ENCODE data around the gene UCHL3. TPM values are rescaled to one million over a fixed set of nuclear protein-coding genes. Genes with fewer than 3 reads are reported as not detected.

The UCHL3 gene
- total RNA-seq, 1 experiment from 2014 or later: 50.0 TPM

DNA sequence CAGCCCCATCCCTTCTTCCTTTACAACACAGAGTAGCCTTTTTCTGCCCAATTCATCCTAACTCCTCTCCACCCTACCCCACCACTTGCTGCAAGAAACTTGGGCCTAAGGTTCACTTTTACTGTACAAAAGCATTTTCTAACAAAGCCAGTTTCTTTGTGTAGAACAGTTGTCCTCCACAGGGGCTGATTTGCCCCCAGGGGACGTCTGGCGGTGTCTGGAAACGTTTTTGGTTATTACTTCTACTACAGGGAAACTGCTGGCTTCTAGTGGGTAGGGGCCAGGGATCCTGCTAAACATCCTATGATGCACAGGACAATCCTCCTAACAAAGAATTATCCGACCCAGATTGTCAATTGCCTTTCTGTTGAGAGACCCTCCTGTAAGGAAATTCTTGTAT is 79.2 kb downstream of the UCHL3 start:
- no peaks in the 10 kb centered on the region for H4K20me1 ChIP-seq (ENCODE audit: low read length)
- H3K4me3 ChIP-seq (ENCODE audit: low read length): no peak overlapping the region
- H2AFZ ChIP-seq (ENCODE audit: low read length): no peak overlapping the region
- no peaks in the 10 kb centered on the region for H3K36me3 ChIP-seq (ENCODE audit: low read depth, low read length)
- H3K27me3 ChIP-seq (ENCODE audit: low read length): no peaks in the 10 kb centered on the region
- intact Hi-C loops (cut with micrococcal nuclease): no loop called here
- H3K9me2 ChIP-seq (replicated peaks; ENCODE audit: low read length): no peaks in the 10 kb centered on the region
- no peak for DNase-seq
- ChIA-PET CTCF (no interaction called here), POLR2A (ENCODE audit: unreplicated experiment) (no interaction called here)
- ATAC-seq: no peak
- peaks cover 8% of the 10 kb centered on the region for H3K4me1 ChIP-seq (ENCODE audit: insufficient read depth, low read length)
- H3K79me2 ChIP-seq (ENCODE audit: low read length): no peaks in the 10 kb centered on the region
- no TSS peak for BruUV-seq (replicated peaks)
- TF ChIP-seq EZH2phosphoT487 (IDR thresholded peaks at IDR 0.05; ENCODE audit: borderline replicate concordance, low read length) (no peak), EZH2 (IDR thresholded peaks at IDR 0.05; ENCODE audit: low read length, unreplicated experiment) (no peak)
- TF ChIP-seq, protein P1, sequence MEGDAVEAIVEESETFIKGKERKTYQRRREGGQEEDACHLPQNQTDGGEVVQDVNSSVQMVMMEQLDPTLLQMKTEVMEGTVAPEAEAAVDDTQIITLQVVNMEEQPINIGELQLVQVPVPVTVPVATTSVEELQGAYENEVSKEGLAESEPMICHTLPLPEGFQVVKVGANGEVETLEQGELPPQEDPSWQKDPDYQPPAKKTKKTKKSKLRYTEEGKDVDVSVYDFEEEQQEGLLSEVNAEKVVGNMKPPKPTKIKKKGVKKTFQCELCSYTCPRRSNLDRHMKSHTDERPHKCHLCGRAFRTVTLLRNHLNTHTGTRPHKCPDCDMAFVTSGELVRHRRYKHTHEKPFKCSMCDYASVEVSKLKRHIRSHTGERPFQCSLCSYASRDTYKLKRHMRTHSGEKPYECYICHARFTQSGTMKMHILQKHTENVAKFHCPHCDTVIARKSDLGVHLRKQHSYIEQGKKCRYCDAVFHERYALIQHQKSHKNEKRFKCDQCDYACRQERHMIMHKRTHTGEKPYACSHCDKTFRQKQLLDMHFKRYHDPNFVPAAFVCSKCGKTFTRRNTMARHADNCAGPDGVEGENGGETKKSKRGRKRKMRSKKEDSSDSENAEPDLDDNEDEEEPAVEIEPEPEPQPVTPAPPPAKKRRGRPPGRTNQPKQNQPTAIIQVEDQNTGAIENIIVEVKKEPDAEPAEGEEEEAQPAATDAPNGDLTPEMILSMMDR (conservative IDR thresholded peaks at IDR 0.05; ENCODE audit: low read depth, low read length): no peak
- no peak overlapping the region for H3K9ac ChIP-seq (ENCODE audit: low read length)
- no peaks in the 10 kb centered on the region for H3K9me3 ChIP-seq (ENCODE audit: low read length)
- no peak overlapping the region for H3K4me2 ChIP-seq (ENCODE audit: low read length)
- no peaks in the 10 kb centered on the region for H3F3A ChIP-seq (ENCODE audit: low read length, unreplicated experiment)
- no peak overlapping the region for H3K27ac ChIP-seq (ENCODE audit: low read length)

DNA sequence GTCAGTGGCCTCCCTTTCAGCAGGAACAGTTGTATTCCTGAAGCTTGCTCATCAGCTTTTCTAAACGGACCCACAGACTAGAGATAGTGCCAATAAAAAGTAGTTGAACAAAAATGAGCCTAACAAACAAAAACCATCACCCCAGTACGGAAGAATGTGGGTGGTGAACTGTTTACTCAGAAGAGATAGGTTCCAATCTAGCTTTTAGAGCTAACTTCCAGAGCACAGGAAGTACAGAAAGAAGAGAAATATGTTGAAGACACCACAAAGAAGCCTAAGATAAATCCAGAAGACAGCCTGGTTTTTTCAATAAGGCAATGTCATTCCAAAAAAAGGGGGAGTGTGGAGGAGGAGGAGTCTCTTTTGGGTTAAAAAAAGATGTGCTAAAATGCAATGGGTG is 83.7 kb downstream of the UCHL3 start:
- TF ChIP-seq EZH2 (IDR thresholded peaks at IDR 0.05; ENCODE audit: low read length, unreplicated experiment): no peak
- TF ChIP-seq, protein P1 (conservative IDR thresholded peaks at IDR 0.05; ENCODE audit: low read depth, low read length): no peak
- no peak for TF ChIP-seq EZH2phosphoT487 (IDR thresholded peaks at IDR 0.05; ENCODE audit: borderline replicate concordance, low read length)

DNA sequence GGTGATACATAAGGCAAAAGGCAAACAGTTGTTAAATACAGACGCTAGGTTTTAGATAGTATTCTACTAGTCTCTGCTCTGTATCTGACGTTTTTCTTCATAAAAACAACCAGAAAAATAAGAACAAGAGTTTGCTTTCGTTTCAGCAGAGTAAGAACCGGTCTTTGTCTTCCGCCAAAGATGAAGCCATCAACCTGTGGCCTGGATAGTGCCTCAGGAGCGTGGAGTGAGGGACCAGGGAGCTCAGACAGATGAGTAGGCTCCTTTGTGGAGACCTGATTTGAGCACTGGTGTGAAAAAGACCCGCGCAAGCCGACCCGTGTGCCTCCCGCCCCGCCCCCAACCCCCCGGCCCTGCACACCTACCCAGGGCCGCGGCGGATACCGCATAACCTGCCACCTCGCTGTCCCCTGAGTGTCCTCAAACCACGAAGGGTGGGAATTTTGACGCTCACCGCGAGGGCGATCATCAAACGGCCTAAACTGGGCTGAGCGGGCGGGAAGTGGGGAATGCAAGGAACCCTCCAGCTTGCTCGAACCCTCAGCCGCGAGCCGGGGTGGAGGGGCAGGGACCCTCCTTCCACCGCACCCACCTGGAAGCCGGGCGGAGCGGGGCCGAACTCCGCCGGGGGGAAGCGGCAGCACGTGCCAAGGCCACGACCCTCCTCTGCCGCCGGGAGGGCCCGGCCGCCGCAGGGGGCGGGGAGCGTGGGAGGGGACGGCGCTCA is 85.7 kb downstream of the UCHL3 start:
- Histone ChIP-seq H3K36me3 (ENCODE audit: low read depth, low read length) (no peaks in the 10 kb centered on the region), H3K27ac (ENCODE audit: low read length) (no peak overlapping the region), H4K20me1 (ENCODE audit: low read length) (peaks cover 5% of the 10 kb centered on the region; the same call in 1 of the 2 replicates), H3K27me3 (ENCODE audit: low read length) (no peaks in the 10 kb centered on the region), H3K4me1 (ENCODE audit: insufficient read depth, low read length) (peaks cover 13% of the 10 kb centered on the region), H3K9ac (ENCODE audit: low read length) (peak overlapping the region; percentile 37; the same call in 1 of the 2 replicates), H3K4me2 (ENCODE audit: low read length) (peak overlapping the region; percentile 84), H3K79me2 (ENCODE audit: low read length) (peaks cover 39% of the 10 kb centered on the region), H3F3A (ENCODE audit: low read length, unreplicated experiment) (no peaks in the 10 kb centered on the region), H3K9me3 (ENCODE audit: low read length) (no peaks in the 10 kb centered on the region), H2AFZ (ENCODE audit: low read length) (peak overlapping the region; percentile 67; the same call in 1 of the 2 replicates), H3K4me3 (ENCODE audit: low read length) (peak overlapping the region; percentile 90), H3K9me2 (replicated peaks; ENCODE audit: low read length) (no peaks in the 10 kb centered on the region)
- ChIA-PET POLR2A (ENCODE audit: unreplicated experiment) (no interaction called here), CTCF (no interaction called here)
- intact Hi-C loops (cut with micrococcal nuclease): loop anchor here (5.0 kb wide), 1 partner anchor 68 kb away; no protein-coding TSS in a partner anchor
- no TSS peak for BruUV-seq (replicated peaks)
- ATAC-seq: peak; percentile 4
- no peak for DNase-seq
- TF ChIP-seq EZH2phosphoT487 (IDR thresholded peaks at IDR 0.05; ENCODE audit: borderline replicate concordance, low read length) (no peak), EZH2 (IDR thresholded peaks at IDR 0.05; ENCODE audit: low read length, unreplicated experiment) (no peak)
- TF ChIP-seq, protein P1 (conservative IDR thresholded peaks at IDR 0.05; ENCODE audit: low read depth, low read length): no peak

More for the DNA sequence above, 83.7 kb downstream of the UCHL3 start:
- Histone ChIP-seq H3K36me3 (ENCODE audit: low read depth, low read length) (no peaks in the 10 kb centered on the region), H3K4me2 (ENCODE audit: low read length) (no peak overlapping the region), H3K9me3 (ENCODE audit: low read length) (no peaks in the 10 kb centered on the region), H3F3A (ENCODE audit: low read length, unreplicated experiment) (no peaks in the 10 kb centered on the region), H2AFZ (ENCODE audit: low read length) (no peak overlapping the region), H3K4me3 (ENCODE audit: low read length) (no peak overlapping the region), H3K9ac (ENCODE audit: low read length) (no peak overlapping the region), H3K4me1 (ENCODE audit: insufficient read depth, low read length) (peaks cover 13% of the 10 kb centered on the region), H3K27me3 (ENCODE audit: low read length) (no peaks in the 10 kb centered on the region), H3K79me2 (ENCODE audit: low read length) (peaks cover 19% of the 10 kb centered on the region), H4K20me1 (ENCODE audit: low read length) (no peaks in the 10 kb centered on the region), H3K9me2 (replicated peaks; ENCODE audit: low read length) (no peaks in the 10 kb centered on the region), H3K27ac (ENCODE audit: low read length) (no peak overlapping the region)
- CTCF ChIA-PET: no interaction called here
- intact Hi-C loops (cut with micrococcal nuclease): no loop called here
- POLR2A ChIA-PET (ENCODE audit: unreplicated experiment): no interaction called here
- BruUV-seq (replicated peaks): no TSS peak
- DNase-seq (peak; percentile 66), ATAC-seq (peak; percentile 40)

All from PC-3 (cell line).